ENCODE data around the gene CTSE.

The CTSE gene

DNA sequence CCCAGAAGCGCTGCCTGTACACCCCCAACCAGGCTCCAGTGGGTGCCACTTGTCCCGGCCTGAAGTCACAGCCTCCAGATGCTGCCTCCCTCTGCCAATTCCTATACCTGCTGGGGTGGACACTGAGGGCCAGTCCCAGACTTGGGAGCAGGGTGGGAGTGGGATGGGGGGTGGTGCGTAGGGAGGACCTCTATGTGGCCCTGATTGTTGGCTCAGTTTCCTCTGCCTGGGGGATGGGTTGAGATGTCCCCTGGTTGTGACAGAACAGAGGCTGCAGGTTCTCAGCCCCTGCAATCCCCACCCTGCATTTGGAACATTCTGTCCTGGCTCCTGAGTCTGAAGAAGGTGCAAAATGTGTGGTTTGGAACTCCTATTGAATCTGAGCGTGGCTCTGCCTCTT is 47.7 kb downstream of the CTSE start:
- no peak overlapping the region for H3K4me3 ChIP-seq (ENCODE audit: low read depth, low read length)
- in situ Hi-C loops (cut with HindIII; ENCODE audit: low sequenced_read_pairs), result no loop called here
- TF ChIP-seq, protein P1, sequence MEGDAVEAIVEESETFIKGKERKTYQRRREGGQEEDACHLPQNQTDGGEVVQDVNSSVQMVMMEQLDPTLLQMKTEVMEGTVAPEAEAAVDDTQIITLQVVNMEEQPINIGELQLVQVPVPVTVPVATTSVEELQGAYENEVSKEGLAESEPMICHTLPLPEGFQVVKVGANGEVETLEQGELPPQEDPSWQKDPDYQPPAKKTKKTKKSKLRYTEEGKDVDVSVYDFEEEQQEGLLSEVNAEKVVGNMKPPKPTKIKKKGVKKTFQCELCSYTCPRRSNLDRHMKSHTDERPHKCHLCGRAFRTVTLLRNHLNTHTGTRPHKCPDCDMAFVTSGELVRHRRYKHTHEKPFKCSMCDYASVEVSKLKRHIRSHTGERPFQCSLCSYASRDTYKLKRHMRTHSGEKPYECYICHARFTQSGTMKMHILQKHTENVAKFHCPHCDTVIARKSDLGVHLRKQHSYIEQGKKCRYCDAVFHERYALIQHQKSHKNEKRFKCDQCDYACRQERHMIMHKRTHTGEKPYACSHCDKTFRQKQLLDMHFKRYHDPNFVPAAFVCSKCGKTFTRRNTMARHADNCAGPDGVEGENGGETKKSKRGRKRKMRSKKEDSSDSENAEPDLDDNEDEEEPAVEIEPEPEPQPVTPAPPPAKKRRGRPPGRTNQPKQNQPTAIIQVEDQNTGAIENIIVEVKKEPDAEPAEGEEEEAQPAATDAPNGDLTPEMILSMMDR (IDR thresholded peaks at IDR 0.05; ENCODE audit: low read depth, low read length), result no peak
- DNase-seq (ENCODE audit: low read depth, low spot score), result no peak

DNA sequence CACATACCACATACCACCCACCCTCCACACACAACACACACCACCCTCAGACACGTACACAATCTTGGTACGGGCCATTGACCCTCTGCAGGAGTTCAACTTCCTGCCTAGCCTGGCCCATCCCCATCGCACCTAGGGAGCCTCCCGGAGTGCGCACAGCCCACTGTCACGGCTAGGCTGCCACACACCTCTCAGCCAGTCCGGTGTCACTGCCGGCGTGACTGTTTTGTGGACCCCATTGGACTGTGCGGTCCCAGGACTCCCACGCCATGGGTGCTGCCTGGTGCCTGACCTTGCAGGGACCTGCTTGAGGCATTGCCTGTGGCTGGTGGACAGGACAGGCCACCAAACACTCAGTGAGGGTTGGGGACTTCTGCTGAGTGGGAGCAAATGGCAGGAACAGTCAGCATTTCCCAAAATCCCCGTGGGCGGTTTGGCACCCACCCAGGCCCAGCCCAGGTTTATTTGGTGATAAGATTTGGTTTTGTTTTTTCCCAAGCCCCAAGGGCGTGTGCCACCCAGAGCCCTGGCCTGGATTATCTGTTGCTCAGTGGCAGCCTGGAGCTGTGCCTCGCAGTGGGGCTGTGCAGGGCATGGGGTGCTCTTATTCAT is 48.2 kb downstream of the CTSE start:
- H3K4me3 ChIP-seq (ENCODE audit: low read depth, low read length), result no peak overlapping the region
- no peak for DNase-seq (ENCODE audit: low read depth, low spot score)
- in situ Hi-C loops (cut with HindIII; ENCODE audit: low sequenced_read_pairs), result no loop called here
- TF ChIP-seq, protein P1 (IDR thresholded peaks at IDR 0.05; ENCODE audit: low read depth, low read length), result no peak

DNA sequence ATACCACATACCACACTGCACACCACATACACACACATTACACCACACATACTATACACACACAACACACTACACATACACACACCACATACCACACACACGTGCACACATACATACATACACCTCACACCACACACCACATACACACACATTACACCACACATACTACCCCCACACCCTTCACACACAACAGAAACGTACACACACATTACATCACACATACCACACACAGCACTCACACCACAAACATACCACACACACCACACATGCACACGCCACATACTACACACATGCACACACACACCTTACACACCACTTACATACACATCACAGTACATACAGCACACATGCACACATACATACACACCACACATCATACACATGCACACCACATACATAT is 49.0 kb downstream of the CTSE start:
- no peak for DNase-seq (ENCODE audit: low read depth, low spot score)
- TF ChIP-seq, protein P1 (IDR thresholded peaks at IDR 0.05; ENCODE audit: low read depth, low read length), result no peak
- in situ Hi-C loops (cut with HindIII; ENCODE audit: low sequenced_read_pairs), result no loop called here
- no peak overlapping the region for H3K4me3 ChIP-seq (ENCODE audit: low read depth, low read length)

DNA sequence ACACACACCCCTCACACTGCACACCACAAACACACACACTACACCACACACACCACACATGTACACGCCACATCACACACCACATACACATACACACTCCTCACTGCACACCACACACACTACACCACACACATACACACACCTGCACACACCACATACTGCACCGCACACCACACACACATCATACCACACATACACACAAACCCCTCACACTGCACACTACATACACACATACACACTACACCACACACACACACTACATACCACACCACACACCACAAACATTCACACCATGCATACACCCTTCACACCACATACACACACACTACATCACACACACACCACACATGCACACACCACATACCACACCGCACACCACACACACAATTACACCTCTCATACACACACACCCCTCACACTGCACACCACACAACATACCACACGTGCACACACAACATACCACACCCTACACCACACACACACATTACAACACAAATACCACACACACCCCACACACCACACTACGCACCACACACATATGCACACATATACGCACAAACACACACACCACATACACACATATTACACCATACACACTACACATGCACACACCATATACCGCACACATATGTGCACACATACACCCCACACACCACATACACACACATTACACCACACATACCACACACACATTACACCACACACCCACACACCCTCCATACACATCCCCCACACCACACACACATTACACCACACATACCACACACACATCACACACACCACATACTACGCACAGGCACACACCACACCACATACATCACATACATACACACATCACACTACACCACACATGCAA is 50.1 kb downstream of the CTSE start:
- in situ Hi-C loops (cut with HindIII; ENCODE audit: low sequenced_read_pairs), result no loop called here
- no peak for DNase-seq (ENCODE audit: low read depth, low spot score)
- H3K4me3 ChIP-seq (ENCODE audit: low read depth, low read length), result no peak overlapping the region
- TF ChIP-seq, protein P1 (IDR thresholded peaks at IDR 0.05; ENCODE audit: low read depth, low read length), result no peak

DNA sequence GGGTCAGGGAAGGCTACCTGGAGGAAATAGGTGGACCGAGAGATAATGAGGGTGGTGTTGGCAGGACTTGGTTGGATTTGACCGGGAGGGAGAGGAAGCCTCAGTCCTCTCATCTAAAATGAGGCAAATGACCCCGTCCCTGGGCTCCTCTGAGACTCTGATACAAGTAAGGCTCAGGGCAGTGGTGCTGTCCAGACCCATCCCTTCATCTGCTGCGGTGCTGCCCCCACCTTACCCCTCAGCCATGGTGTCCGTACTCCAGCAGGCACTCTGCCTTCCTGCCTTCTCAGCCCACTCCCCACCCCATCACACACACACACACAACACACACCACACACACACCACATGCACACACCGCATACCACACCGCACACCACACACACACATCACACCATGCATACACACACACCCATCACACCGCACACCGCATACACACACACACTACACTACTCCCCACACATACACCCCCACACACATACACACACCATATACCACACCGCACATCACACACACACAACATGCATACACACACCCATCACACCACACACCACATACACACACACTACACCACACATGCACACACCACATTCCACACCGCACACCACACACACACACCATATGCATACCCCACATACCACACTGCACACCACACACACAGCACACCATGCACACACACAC is 51.1 kb downstream of the CTSE start:
- in situ Hi-C loops (cut with HindIII; ENCODE audit: low sequenced_read_pairs), result no loop called here
- DNase-seq (ENCODE audit: low read depth, low spot score), result no peak
- TF ChIP-seq, protein P1 (IDR thresholded peaks at IDR 0.05; ENCODE audit: low read depth, low read length), result no peak
- no peak overlapping the region for H3K4me3 ChIP-seq (ENCODE audit: low read depth, low read length)

DNA sequence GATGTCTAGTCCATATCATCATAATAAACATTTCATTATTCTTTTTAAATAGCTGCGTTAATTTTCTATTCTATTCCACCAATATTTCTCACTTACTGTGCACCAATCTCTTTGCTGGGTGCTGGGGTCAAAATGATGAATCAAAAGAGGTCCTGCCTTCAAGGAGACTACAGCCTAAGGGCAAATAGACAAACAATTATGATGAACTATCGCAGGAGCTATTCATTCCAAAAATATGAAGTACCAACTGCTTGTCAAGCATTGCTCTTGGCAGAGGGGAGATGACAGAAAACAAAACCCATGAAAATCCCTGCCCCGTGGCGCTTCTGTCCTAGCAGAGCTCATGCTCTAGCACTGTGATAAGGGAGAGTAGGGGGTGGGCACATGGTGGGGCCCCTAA is 51.6 kb downstream of the CTSE start:
- H3K4me3 ChIP-seq (ENCODE audit: low read depth, low read length), result no peak overlapping the region
- DNase-seq (ENCODE audit: low read depth, low spot score), result no peak
- TF ChIP-seq, protein P1 (IDR thresholded peaks at IDR 0.05; ENCODE audit: low read depth, low read length), result no peak
- in situ Hi-C loops (cut with HindIII; ENCODE audit: low sequenced_read_pairs), result no loop called here

All from astrocyte of the spinal cord (primary cell).